A673 (cell line): ENCODE measurements around the gene SLC9A5.

Source experiments
- CTCF ChIP-seq: fragments of 300-800, 200-600 bp; sonication (generic); conservative IDR thresholded peaks from 2 replicates; pipeline ENCODE4 v1.5.1; 2017; ENCODE audit warnings: low read depth, mild to moderate bottlenecking, antibody characterized with exemption, low read length, moderate library complexity, mixed read lengths
- EZH2 ChIP-seq: fragments of 200-600 bp; sonication (generic); IDR thresholded peaks from 2 replicates; pipeline ENCODE4 v1.6.1; 2017; ENCODE audit warnings: borderline replicate concordance, low read depth, mild to moderate bottlenecking, mixed read lengths, antibody characterized with exemption, low read length; ENCODE audit not compliant: poor library complexity, severe bottlenecking

- TF ChIP-seq CTCF (no peak), EZH2 (no peak)
These were observed 10.6 kb upstream of the SLC9A5 start for GRCh38 chr16:67238278-67238575.
